ENCODE measurements around the gene GNAS. TPM values are rescaled to one million over a fixed set of nuclear protein-coding genes. Genes with fewer than 3 reads are reported as not detected.

GNAS gene
- total RNA-seq, 1 experiment from 2014 or later, result 629 TPM

DNA sequence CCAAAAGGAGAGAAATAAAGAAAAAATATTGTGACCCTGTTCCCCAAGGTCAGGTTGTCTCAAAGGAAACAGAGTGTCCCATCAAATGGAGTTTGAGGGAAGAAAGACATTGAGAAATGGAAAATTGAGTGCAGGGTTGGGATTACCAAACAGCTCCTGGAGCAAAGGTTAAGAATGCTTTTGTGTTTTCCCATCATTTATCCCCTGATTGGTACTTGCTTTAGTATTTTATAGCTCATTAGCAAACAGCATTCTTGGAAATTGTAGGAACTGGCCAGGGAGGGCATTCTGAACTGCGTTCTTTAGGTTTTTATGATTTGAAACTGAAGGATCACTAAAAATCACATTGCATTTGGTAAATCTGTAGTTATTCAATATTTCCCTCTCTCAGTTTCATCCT, 69.5 kb downstream of the GNAS start:
- H3K27ac Mint-ChIP-seq (ENCODE audit: low read depth, unreplicated experiment), result no peak overlapping the region
- DNase-seq (ENCODE audit: unreplicated experiment), result no peak
- ChIA-PET CTCF (interaction anchor here (0.6 kb wide), 1 partner anchor 532 kb away, joined by 3 read pairs; no protein-coding TSS in a partner anchor), POLR2A (interaction anchor here (0.9 to 3.8 kb wide), 6 partner anchors 15 to 110 kb away, joined by 4 to 14 read pairs (median 5); partner anchors contain the start of genes ATP5F1E and NELFCD)
- no peak overlapping the region for H3K4me3 Mint-ChIP-seq (ENCODE audit: unreplicated experiment)
- TF ChIP-seq, protein P1, sequence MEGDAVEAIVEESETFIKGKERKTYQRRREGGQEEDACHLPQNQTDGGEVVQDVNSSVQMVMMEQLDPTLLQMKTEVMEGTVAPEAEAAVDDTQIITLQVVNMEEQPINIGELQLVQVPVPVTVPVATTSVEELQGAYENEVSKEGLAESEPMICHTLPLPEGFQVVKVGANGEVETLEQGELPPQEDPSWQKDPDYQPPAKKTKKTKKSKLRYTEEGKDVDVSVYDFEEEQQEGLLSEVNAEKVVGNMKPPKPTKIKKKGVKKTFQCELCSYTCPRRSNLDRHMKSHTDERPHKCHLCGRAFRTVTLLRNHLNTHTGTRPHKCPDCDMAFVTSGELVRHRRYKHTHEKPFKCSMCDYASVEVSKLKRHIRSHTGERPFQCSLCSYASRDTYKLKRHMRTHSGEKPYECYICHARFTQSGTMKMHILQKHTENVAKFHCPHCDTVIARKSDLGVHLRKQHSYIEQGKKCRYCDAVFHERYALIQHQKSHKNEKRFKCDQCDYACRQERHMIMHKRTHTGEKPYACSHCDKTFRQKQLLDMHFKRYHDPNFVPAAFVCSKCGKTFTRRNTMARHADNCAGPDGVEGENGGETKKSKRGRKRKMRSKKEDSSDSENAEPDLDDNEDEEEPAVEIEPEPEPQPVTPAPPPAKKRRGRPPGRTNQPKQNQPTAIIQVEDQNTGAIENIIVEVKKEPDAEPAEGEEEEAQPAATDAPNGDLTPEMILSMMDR (IDR thresholded peaks at IDR 0.05; ENCODE audit: unreplicated experiment), result no peak
- no peaks in the 10 kb centered on the region for H3K36me3 Mint-ChIP-seq (ENCODE audit: insufficient read depth, unreplicated experiment)
- no peaks in the 10 kb centered on the region for H3K9me3 Mint-ChIP-seq (ENCODE audit: unreplicated experiment)
- no TSS peak for BruUV-seq (replicated peaks)
- intact Hi-C loops (cut with micrococcal nuclease), result no loop called here
- no peaks in the 10 kb centered on the region for H3K27me3 Mint-ChIP-seq (ENCODE audit: insufficient read depth, unreplicated experiment)
- no peaks in the 10 kb centered on the region for H3K4me1 Mint-ChIP-seq (ENCODE audit: insufficient read depth, unreplicated experiment)

DNA sequence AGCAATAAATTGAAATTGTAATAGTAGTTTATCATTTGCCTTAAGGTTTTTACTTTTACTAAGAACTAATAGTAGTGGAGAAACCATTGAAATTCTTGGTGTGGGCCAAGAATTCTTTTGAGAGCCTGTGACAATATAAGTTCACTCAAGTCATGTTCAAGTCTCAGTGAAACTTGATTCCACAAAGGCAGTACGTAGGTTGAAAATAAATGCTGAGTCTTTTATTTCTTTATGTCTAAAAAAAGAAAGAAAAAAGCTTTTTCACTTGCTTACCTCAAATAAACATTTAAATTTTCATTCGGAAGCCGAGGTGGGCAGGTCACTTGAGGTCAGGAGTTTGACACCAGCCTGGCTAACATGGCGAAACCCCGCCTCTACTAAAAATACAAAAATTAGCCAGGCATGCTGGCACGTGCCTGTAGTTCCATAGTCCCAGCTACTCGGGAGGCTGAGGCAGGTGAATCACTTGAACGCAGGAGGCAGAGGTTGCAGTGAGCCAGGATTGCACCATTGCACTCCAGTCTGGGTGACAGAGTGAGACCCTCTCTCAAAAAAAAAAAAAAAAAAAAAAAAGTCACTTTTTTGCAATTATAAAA, 70.7 kb downstream of the GNAS start:
- H3K4me3 Mint-ChIP-seq (ENCODE audit: unreplicated experiment), result no peak overlapping the region
- no peaks in the 10 kb centered on the region for H3K9me3 Mint-ChIP-seq (ENCODE audit: unreplicated experiment)
- no peak overlapping the region for H3K27ac Mint-ChIP-seq (ENCODE audit: low read depth, unreplicated experiment)
- TF ChIP-seq, protein P1 (IDR thresholded peaks at IDR 0.05; ENCODE audit: unreplicated experiment), result no peak
- H3K27me3 Mint-ChIP-seq (ENCODE audit: insufficient read depth, unreplicated experiment), result no peaks in the 10 kb centered on the region
- DNase-seq (ENCODE audit: unreplicated experiment), result peak; percentile 4
- CTCF ChIA-PET, result no interaction called here
- H3K36me3 Mint-ChIP-seq (ENCODE audit: insufficient read depth, unreplicated experiment), result no peaks in the 10 kb centered on the region
- H3K4me1 Mint-ChIP-seq (ENCODE audit: insufficient read depth, unreplicated experiment), result no peaks in the 10 kb centered on the region
- POLR2A ChIA-PET, result interaction anchor here (0.6 to 3.8 kb wide), 6 partner anchors 13 to 351 kb away, joined by 3 to 14 read pairs (median 4); partner anchors contain the start of gene NELFCD
- no TSS peak for BruUV-seq (replicated peaks)
- intact Hi-C loops (cut with micrococcal nuclease), result no loop called here

DNA sequence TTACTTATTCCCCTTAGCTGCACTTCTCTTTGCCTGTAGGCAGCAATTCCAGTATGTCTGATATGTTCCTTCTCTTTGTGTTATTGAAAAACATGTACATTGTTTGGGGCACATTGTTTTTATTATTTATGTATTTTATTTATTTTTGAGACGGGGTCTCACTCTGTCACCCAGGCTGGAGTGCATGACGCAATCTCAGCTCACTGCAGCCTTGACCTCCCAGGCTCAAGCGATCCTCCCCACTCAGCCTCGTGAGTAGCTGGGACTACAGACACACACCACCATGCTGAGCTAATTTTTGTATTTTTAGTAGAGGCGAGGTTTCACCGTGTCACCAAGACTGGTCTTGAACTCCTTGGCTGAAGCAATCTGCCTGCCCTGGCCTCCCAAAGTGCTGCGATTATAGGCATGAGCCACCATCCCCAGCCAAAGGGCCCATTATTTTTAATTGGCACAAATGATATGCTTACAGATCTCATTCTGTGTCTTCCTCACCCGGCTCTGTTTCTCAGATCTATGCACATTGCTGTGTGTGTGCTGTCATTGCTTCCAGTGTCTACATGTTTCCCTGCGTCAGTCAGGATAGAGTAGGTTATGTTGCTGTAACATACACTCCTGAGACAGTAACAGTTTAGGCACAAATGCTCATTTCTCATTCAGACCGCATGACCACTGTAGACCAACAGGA, 74.4 kb downstream of the GNAS start:
- Mint-ChIP-seq H3K27me3 (ENCODE audit: insufficient read depth, unreplicated experiment) (peaks cover 24% of the 10 kb centered on the region), H3K27ac (ENCODE audit: low read depth, unreplicated experiment) (no peak overlapping the region), H3K4me3 (ENCODE audit: unreplicated experiment) (no peak overlapping the region), H3K9me3 (ENCODE audit: unreplicated experiment) (no peaks in the 10 kb centered on the region), H3K36me3 (ENCODE audit: insufficient read depth, unreplicated experiment) (no peaks in the 10 kb centered on the region), H3K4me1 (ENCODE audit: insufficient read depth, unreplicated experiment) (no peaks in the 10 kb centered on the region)
- intact Hi-C loops (cut with micrococcal nuclease), result no loop called here
- no peak for DNase-seq (ENCODE audit: unreplicated experiment)
- no TSS peak for BruUV-seq (replicated peaks)
- ChIA-PET CTCF (no interaction called here), POLR2A (no interaction called here)
- TF ChIP-seq, protein P1 (IDR thresholded peaks at IDR 0.05; ENCODE audit: unreplicated experiment), result no peak

DNA sequence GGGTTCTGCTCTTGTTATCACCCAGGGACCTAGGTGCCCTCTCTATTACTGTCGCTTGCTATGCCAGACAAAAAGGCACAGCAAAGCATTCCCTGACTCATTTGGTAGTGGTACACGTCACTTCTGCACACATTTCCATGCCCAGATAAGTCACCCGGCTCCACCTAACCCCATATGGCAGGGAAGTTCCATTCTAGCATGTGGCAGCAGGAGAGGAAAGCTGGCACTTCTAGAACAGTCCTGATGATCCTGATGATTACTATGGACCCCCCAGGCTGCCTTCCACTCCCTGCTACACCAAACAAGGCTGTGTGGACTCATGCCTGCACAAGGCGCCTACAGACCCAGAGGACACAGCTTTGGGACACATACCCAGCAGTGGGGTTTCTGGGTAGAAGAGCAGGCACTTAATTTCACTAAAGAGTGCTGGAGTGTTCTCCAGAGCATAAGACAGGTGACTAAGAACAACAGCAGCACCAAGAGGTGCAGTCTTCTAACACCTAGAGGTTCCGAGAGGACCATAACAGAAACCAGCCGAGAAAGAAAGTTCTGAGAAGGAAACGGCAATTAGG, 75.1 kb downstream of the GNAS start:
- POLR2A ChIA-PET, result no interaction called here
- TF ChIP-seq, protein P1 (IDR thresholded peaks at IDR 0.05; ENCODE audit: unreplicated experiment), result no peak
- Mint-ChIP-seq H3K36me3 (ENCODE audit: insufficient read depth, unreplicated experiment) (no peaks in the 10 kb centered on the region), H3K4me1 (ENCODE audit: insufficient read depth, unreplicated experiment) (no peaks in the 10 kb centered on the region), H3K4me3 (ENCODE audit: unreplicated experiment) (no peak overlapping the region), H3K27me3 (ENCODE audit: insufficient read depth, unreplicated experiment) (peaks cover 30% of the 10 kb centered on the region), H3K27ac (ENCODE audit: low read depth, unreplicated experiment) (no peak overlapping the region), H3K9me3 (ENCODE audit: unreplicated experiment) (no peaks in the 10 kb centered on the region)
- DNase-seq (ENCODE audit: unreplicated experiment), result no peak
- BruUV-seq (replicated peaks), result no TSS peak
- intact Hi-C loops (cut with micrococcal nuclease), result no loop called here
- CTCF ChIA-PET, result no interaction called here
